Esophagus squamous epithelium (tissue), 5 donors: ENCODE data around the gene CXCR6. TPM values are rescaled to one million over a fixed set of nuclear protein-coding genes. Genes with fewer than 3 reads are reported as not detected.

Experiments
- DNase-seq: peaks from one replicate; lab custom pipeline; 2025; lab: John Stamatoyannopoulos, UW
- H3K27ac ChIP-seq, 4 donors: fragments of 200-600 bp; sonication (generic); one replicate each; pipeline ENCODE4 v1.5.1; 2016 to 2019; ENCODE audit warnings: mild to moderate bottlenecking in 1 of 4
- H3K27me3 ChIP-seq, 4 donors: fragments of 200-600 bp; sonication (generic); 1 replicate in 3 of 4; 2 replicates in 1 of 4; pipeline versions ENCODE4 v1.5.1 to v1.6.0; 2017 to 2021; ENCODE audit warnings: antibody characterized with exemption in 1 of 4
- H3K36me3 ChIP-seq, 3 donors: fragments of 200-600 bp; sonication (generic); one replicate each; pipeline ENCODE4 v1.5.1; 2016 to 2019
- H3K4me1 ChIP-seq, 3 donors: fragments of 200-600 bp; sonication (generic); one replicate each; pipeline ENCODE4 v1.5.1; 2017 to 2019
- H3K4me3 ChIP-seq, 4 donors: fragments of 200-600 bp; sonication (generic); 1 replicate in 3 of 4; 2 replicates in 1 of 4; pipeline ENCODE4 v1.5.1; 2016 to 2019; ENCODE audit warnings: mild to moderate bottlenecking in 2 of 4, moderate library complexity in 1 of 4
- H3K9me3 ChIP-seq, 3 donors: fragments of 200-600 bp; sonication (generic); one replicate each; pipeline ENCODE4 v1.5.1; 2016 to 2019
- CTCF ChIP-seq, 6 experiments: fragments of 450-650 bp in 4 of 6; fragments of 200-600 bp in 2 of 6; sonication (generic) in 2 of 6; IDR thresholded peaks; one replicate each; pipeline ENCODE4 v1.5.1; 2016 to 2019; ENCODE audit warnings: antibody characterized with exemption in 6 of 6, mild to moderate bottlenecking in 4 of 6, moderate library complexity in 4 of 6
- POLR2A ChIP-seq, 4 donors: fragments of 450-650 bp; IDR thresholded peaks; one replicate each; pipeline ENCODE4 v1.6.1; 2017; ENCODE audit warnings: antibody characterized with exemption in 4 of 4, mild to moderate bottlenecking in 4 of 4, moderate library complexity in 3 of 4
- WGBS, 2 donors: methylation state at CpG; one replicate each; pipeline ENCODE4 v1.1.5; 2018; 5-methylcytosine and 5-hydroxymethylcytosine counted together
- intact Hi-C: fragments of 100-400 bp; cut with DNase I; formaldehyde crosslinking; loops from one replicate; pipeline ENCODE4 v1.15.0; 2022
- total RNA-seq, 4 donors: library from RNA; depleted of rRNA; stranded (reverse); fragments of >200 nt; gene quantifications; one replicate each; pipeline ENCODE4 v1.1.0, GENCODE V29; 2016
- donor health status: DM: yes; HTN: yes; CAD: no.

Gene CXCR6
- total RNA-seq, 4 donors from 2014 or later: 1.7 to 12.0 (median 4.4) TPM

GRCh38 chr3:45960289-45960688 is 17.0 kb downstream of the CXCR6 start:
- no peak overlapping the region for H3K27ac ChIP-seq
- no peak for TF ChIP-seq CTCF (IDR thresholded peaks at IDR 0.05)
- TF ChIP-seq POLR2A (IDR thresholded peaks at IDR 0.05): no peak
- peaks cover 0 to 24% (median 0%) of the 10 kb centered on the region in 3 donors for H3K4me1 ChIP-seq
- DNase-seq: no peak
- peaks cover 38 to 100% (median 57%) of the 10 kb centered on the region in 3 donors for H3K36me3 ChIP-seq
- H3K27me3 ChIP-seq: no peaks in the 10 kb centered on the region
- H3K9me3 ChIP-seq: no peaks in the 10 kb centered on the region
- 93% methylated on average over 2 of the region's 2 CpGs; no CpG with 5 or more reads in 1 of the 2 donors for WGBS, 2 donors
- no peak overlapping the region for H3K4me3 ChIP-seq
- intact Hi-C loops: no loop called here

- intact Hi-C loops: no loop called here
- no peak overlapping the region for H3K27ac ChIP-seq
- H3K36me3 ChIP-seq: peaks cover 54 to 100% (median 73%) of the 10 kb centered on the region in 3 donors
- TF ChIP-seq POLR2A (IDR thresholded peaks at IDR 0.05) (no peak), CTCF (IDR thresholded peaks at IDR 0.05) (no peak)
- no peak for DNase-seq
- H3K4me3 ChIP-seq: no peak overlapping the region
- H3K9me3 ChIP-seq: no peaks in the 10 kb centered on the region
- no peaks in the 10 kb centered on the region for H3K27me3 ChIP-seq
- H3K4me1 ChIP-seq: peaks cover 0 to 35% (median 11%) of the 10 kb centered on the region in 3 donors
- 75% methylated on average over 5 of the region's 5 CpGs for WGBS, 2 donors
Measured at GRCh38 chr3:45962033-45962432, 18.8 kb downstream of the CXCR6 start.

GRCh38 chr3:45964139-45964538 is 20.9 kb downstream of the CXCR6 start:
- intact Hi-C loops: no loop called here
- no peak overlapping the region for H3K4me3 ChIP-seq
- TF ChIP-seq CTCF (IDR thresholded peaks at IDR 0.05) (no peak), POLR2A (IDR thresholded peaks at IDR 0.05) (no peak)
- H3K9me3 ChIP-seq: no peaks in the 10 kb centered on the region
- no peak for DNase-seq
- no peaks in the 10 kb centered on the region for H3K27me3 ChIP-seq
- peaks cover 0 to 34% (median 11%) of the 10 kb centered on the region in 3 donors for H3K4me1 ChIP-seq
- WGBS, 2 donors: 83 to 91% methylated on average over 7 to 8 of the region's 8 CpGs
- peaks cover 71 to 100% (median 84%) of the 10 kb centered on the region in 3 donors for H3K36me3 ChIP-seq
- peak overlapping the region in 2 of 4 donors; percentile 31 to 57 for H3K27ac ChIP-seq

GRCh38 chr3:45965253-45965652 is 22.0 kb downstream of the CXCR6 start:
- WGBS, 2 donors: 80% methylated on average over 3 of the region's 4 CpGs; no CpG with 5 or more reads in 1 of the 2 donors
- intact Hi-C loops: no loop called here
- Histone ChIP-seq H3K36me3 (peaks cover 73 to 100% (median 79%) of the 10 kb centered on the region in 3 donors), H3K4me3 (no peak overlapping the region), H3K27me3 (no peaks in the 10 kb centered on the region), H3K4me1 (peaks cover 0 to 34% (median 11%) of the 10 kb centered on the region in 3 donors), H3K27ac (peak overlapping the region in 1 of 4 donors; percentile 31), H3K9me3 (no peaks in the 10 kb centered on the region)
- no peak for TF ChIP-seq CTCF (IDR thresholded peaks at IDR 0.05)
- TF ChIP-seq POLR2A (IDR thresholded peaks at IDR 0.05): no peak
- no peak for DNase-seq

DNA sequence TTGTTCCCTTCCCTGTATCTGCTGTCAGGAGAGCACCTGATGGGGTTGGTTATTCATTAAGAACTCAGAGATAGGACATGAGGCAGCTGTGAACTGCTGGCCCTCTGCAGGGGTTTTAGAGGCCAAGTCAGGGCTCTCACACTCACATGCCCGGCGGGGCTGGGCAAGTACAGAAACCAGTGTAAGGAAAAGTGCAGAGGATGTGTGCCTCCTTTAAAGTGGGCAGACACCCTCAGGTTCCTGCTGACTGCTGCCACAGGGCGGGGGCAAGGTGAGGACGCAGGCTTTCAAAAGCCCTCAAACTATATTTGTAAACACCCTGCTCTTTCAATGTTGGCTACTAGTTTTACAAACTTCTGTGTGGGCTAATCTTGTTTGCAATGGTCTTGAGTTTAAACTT is 22.4 kb downstream of the CXCR6 start:
- no peak overlapping the region for H3K4me3 ChIP-seq
- 50 to 53% methylated on average over 2 to 4 of the region's 4 CpGs for WGBS, 2 donors
- intact Hi-C loops: no loop called here
- H3K9me3 ChIP-seq: no peaks in the 10 kb centered on the region
- H3K27me3 ChIP-seq: no peaks in the 10 kb centered on the region
- no peak for DNase-seq
- peaks cover 72 to 100% (median 76%) of the 10 kb centered on the region in 3 donors for H3K36me3 ChIP-seq
- H3K27ac ChIP-seq: peak overlapping the region in 1 of 4 donors; percentile 31
- TF ChIP-seq CTCF (IDR thresholded peaks at IDR 0.05) (no peak), POLR2A (IDR thresholded peaks at IDR 0.05) (no peak)
- peaks cover 0 to 34% (median 11%) of the 10 kb centered on the region in 3 donors for H3K4me1 ChIP-seq
